Measurements from ENCODE around the gene OR6N1.

The OR6N1 gene

GRCh38 chr1:158752155-158752712 is 19.8 kb downstream of the OR6N1 start:
- no peak for DNase-seq

- DNase-seq: no peak
Measured at GRCh38 chr1:158735848-158736247, 36.1 kb downstream of the OR6N1 start.

- no peak for DNase-seq
Measured at GRCh38 chr1:158732524-158732923, 39.5 kb downstream of the OR6N1 start.

- no peak for DNase-seq
Measured at GRCh38 chr1:158731707-158732106, 40.3 kb downstream of the OR6N1 start.

- DNase-seq: no peak
Measured at GRCh38 chr1:158730453-158730852, 41.5 kb downstream of the OR6N1 start.

GRCh38 chr1:158728510-158729225 is 43.3 kb downstream of the OR6N1 start:
- no peak for DNase-seq

GRCh38 chr1:158724442-158724841 is 47.6 kb downstream of the OR6N1 start:
- DNase-seq: no peak

GRCh38 chr1:158720620-158721019 is 51.4 kb downstream of the OR6N1 start, which contains the start of gene OR6K3:
Gene OR6K3 (minus strand): TSS chr1:158720720. CDS start chr1:158718115, 2,605 bp downstream.
- no peak for DNase-seq

- no peak for DNase-seq
Measured at GRCh38 chr1:158719664-158720063, 52.3 kb downstream of the OR6N1 start.

- DNase-seq: no peak
Measured at GRCh38 chr1:158717344-158717743, 54.7 kb downstream of the OR6N1 start.

GRCh38 chr1:158716335-158716734 is 55.7 kb downstream of the OR6N1 start:
- DNase-seq: no peak

GRCh38 chr1:158714754-158715153 is 57.2 kb downstream of the OR6N1 start:
- no peak for DNase-seq
